ENCODE results near the gene MRRF. TPM values are rescaled to one million over a fixed set of nuclear protein-coding genes. Genes with fewer than 3 reads are reported as not detected.

MRRF gene
- total and polyA plus RNA-seq, 2 donors (not counting 3 experiments of a cell fraction or from before 2014, with no cell fraction given), result 27.2 to 36.4 TPM

- H3K27ac ChIP-seq (ENCODE audit: insufficient read depth, low read depth, low read length), result no peak overlapping the region
- no peaks in the 10 kb centered on the region for H3K9me3 ChIP-seq (replicated peaks; ENCODE audit: control insufficient read depth, insufficient read depth, low read length)
- no peak overlapping the region for H3K9ac ChIP-seq (replicated peaks; ENCODE audit: extremely low read depth, insufficient read depth, low read length)
- no peaks in the 10 kb centered on the region for H3K9me1 ChIP-seq (replicated peaks; ENCODE audit: control insufficient read depth, extremely low read depth, insufficient read depth, low read length)
- dilution Hi-C loops (cut with MboI; ENCODE audit: extremely low pct_ligation_motif_present, low sequenced_read_pairs) (loop anchor here (25.0 kb wide), 1 partner anchor 254 kb away; no protein-coding TSS in a partner anchor), intact Hi-C loops (cut with micrococcal nuclease) (no loop called here)
- no peak overlapping the region for H3K4me2 ChIP-seq (ENCODE audit: insufficient read depth, low read length)
- POLR2A ChIA-PET, result no interaction called here
- no peak for FAIRE-seq
- BruUV-seq (replicated peaks), result no TSS peak
- CTCF ChIA-PET, result interaction anchor here (1.1 to 2.1 kb wide), 4 partner anchors 10 to 267 kb away, joined by 5 to 7 read pairs (median 6); no protein-coding TSS in a partner anchor
- peaks cover 8% of the 10 kb centered on the region for H3K4me1 ChIP-seq (ENCODE audit: control insufficient read depth, extremely low read depth, insufficient read depth, low read length)
- no peaks in the 10 kb centered on the region for H3K79me2 ChIP-seq (ENCODE audit: control insufficient read depth, insufficient read depth, low read length)
- no peak overlapping the region for H2AFZ ChIP-seq (ENCODE audit: low read depth, low read length)
- H3K36me3 ChIP-seq (ENCODE audit: control insufficient read depth in 2 of 2, extremely low read depth in 1 of 2, insufficient read depth in 2 of 2, low read length in 2 of 2), result no peaks in the 10 kb centered on the region
- H4K20me1 ChIP-seq (replicated peaks; ENCODE audit: control insufficient read depth, extremely low read depth, insufficient read depth, low read length), result no peaks in the 10 kb centered on the region
- TF ChIP-seq POLR2AphosphoS5 (IDR thresholded peaks at IDR 0.05; ENCODE audit: insufficient read depth, low read depth, low read length) (no peak), JUN (IDR thresholded peaks at IDR 0.05; ENCODE audit: borderline replicate concordance, insufficient read depth, insufficient read length, low read depth) (no peak), POLR2A (IDR thresholded peaks at IDR 0.05; ENCODE audit: low read depth, low read length) (no peak), CTCF (IDR thresholded peaks at IDR 0.05; ENCODE audit: extremely low read depth in 1 of 2, insufficient read depth in 1 of 2, low read depth in 1 of 2, low read length in 2 of 2) (no peak), GATA2 (IDR thresholded peaks at IDR 0.05; ENCODE audit: insufficient read depth, insufficient read length, low read depth, low read length) (no peak), MAX (IDR thresholded peaks at IDR 0.05; ENCODE audit: insufficient read depth, insufficient read length) (no peak)
- no peaks in the 10 kb centered on the region for H3K27me3 ChIP-seq (ENCODE audit: control insufficient read depth in 2 of 2, insufficient read depth in 2 of 2, low read length in 2 of 2)
- DNase-seq (ENCODE audit: low read depth, low spot score), result peak; percentile 34
- H3K4me3 ChIP-seq (replicated peaks in 1 of 3; ENCODE audit: insufficient read depth in 1 of 3, low read depth in 1 of 3, low read length in 3 of 3), result no peak overlapping the region
Observed at GRCh38 chr9:122366074-122366660, 101.5 kb downstream of the MRRF start.

All from endothelial cell of umbilical vein (primary cell).